RWPE2 (cell line): ENCODE data around the gene TAC3.
A peak's percentile ranks its signal among the peaks of the same experiment; 100 is the strongest.

Experiments
- ATAC-seq: fragments of 200-7000 bp; cut with Tn5 transposase; 3 replicates; pipeline ENCODE4 v1.9.1; 2021; ENCODE audit warnings: low read depth
- DNase-seq: peaks from one replicate; pipeline ENCODE4 v3.0.0-alpha.2; 2020; ENCODE audit warnings: low spot score
- H3K27ac ChIP-seq: fragments of 450-650 bp; 2 replicates; pipeline ENCODE4 v1.5.1; 2017; ENCODE audit warnings: mild to moderate bottlenecking; ENCODE audit not compliant: poor library complexity, severe bottlenecking
- H3K27me3 ChIP-seq: fragments of 250-450 bp; sonication (Bioruptor Pico); 2 replicates; pipeline ENCODE4 v1.5.1; 2021; ENCODE audit warnings: mild to moderate bottlenecking, moderate library complexity; ENCODE audit not compliant: insufficient read depth, poor library complexity, severe bottlenecking
- H3K36me3 ChIP-seq: fragments of 250-450 bp; sonication (Bioruptor Pico); 2 replicates; pipeline ENCODE4 v1.5.1; 2020; ENCODE audit warnings: low read depth, mild to moderate bottlenecking, moderate library complexity
- H3K4me1 ChIP-seq: fragments of 250-450 bp; sonication (Bioruptor Pico); 2 replicates; pipeline ENCODE4 v1.5.1; 2021; ENCODE audit warnings: mild to moderate bottlenecking, moderate library complexity; ENCODE audit not compliant: insufficient read depth, poor library complexity, severe bottlenecking
- H3K4me3 ChIP-seq: fragments of 250-450 bp; sonication (Bioruptor Pico); 2 replicates; pipeline ENCODE4 v1.5.1; 2021; ENCODE audit warnings: mild to moderate bottlenecking, moderate library complexity; ENCODE audit not compliant: severe bottlenecking
- H3K9me3 ChIP-seq: fragments of 250-450 bp; sonication (Bioruptor Pico); 2 replicates; pipeline ENCODE4 v1.5.1; 2021; ENCODE audit warnings: mild to moderate bottlenecking, moderate library complexity; ENCODE audit not compliant: severe bottlenecking
- TF ChIP-seq, protein P1 (sequence below): fragments of 450-650 bp; IDR thresholded peaks from one replicate; pipeline ENCODE4 v1.5.1; 2017; ENCODE audit warnings: mild to moderate bottlenecking, moderate library complexity; ENCODE audit not compliant: poor library complexity, severe bottlenecking

Gene TAC3

DNA sequence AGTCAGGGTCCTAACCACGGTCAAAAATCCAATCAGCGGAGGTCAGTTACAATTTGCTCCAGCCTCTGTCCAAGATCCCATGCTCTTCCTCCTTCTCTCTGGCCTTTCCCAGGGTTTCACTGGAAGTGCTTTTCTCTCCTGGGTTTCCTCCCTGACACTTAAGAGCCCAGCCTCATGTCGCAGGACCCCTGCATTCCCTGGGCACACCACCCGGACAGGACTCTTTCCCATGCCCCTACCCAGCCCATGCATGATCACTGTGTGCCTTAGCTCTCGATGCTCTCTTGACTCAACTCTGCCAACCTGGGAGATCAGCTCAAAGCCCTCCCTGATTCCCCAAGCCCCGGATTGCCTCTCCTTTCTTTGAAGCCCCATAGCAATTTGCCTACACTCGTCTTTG is 15.5 kb upstream of the TAC3 start:
- Histone ChIP-seq H3K4me1 (peaks cover 16% of the 10 kb centered on the region), H3K27ac (no peak overlapping the region), H3K9me3 (no peaks in the 10 kb centered on the region), H3K27me3 (no peaks in the 10 kb centered on the region), H3K4me3 (no peak overlapping the region), H3K36me3 (no peaks in the 10 kb centered on the region)
- TF ChIP-seq, protein P1, sequence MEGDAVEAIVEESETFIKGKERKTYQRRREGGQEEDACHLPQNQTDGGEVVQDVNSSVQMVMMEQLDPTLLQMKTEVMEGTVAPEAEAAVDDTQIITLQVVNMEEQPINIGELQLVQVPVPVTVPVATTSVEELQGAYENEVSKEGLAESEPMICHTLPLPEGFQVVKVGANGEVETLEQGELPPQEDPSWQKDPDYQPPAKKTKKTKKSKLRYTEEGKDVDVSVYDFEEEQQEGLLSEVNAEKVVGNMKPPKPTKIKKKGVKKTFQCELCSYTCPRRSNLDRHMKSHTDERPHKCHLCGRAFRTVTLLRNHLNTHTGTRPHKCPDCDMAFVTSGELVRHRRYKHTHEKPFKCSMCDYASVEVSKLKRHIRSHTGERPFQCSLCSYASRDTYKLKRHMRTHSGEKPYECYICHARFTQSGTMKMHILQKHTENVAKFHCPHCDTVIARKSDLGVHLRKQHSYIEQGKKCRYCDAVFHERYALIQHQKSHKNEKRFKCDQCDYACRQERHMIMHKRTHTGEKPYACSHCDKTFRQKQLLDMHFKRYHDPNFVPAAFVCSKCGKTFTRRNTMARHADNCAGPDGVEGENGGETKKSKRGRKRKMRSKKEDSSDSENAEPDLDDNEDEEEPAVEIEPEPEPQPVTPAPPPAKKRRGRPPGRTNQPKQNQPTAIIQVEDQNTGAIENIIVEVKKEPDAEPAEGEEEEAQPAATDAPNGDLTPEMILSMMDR: no peak
- DNase-seq (no peak), ATAC-seq (no peak)

DNA sequence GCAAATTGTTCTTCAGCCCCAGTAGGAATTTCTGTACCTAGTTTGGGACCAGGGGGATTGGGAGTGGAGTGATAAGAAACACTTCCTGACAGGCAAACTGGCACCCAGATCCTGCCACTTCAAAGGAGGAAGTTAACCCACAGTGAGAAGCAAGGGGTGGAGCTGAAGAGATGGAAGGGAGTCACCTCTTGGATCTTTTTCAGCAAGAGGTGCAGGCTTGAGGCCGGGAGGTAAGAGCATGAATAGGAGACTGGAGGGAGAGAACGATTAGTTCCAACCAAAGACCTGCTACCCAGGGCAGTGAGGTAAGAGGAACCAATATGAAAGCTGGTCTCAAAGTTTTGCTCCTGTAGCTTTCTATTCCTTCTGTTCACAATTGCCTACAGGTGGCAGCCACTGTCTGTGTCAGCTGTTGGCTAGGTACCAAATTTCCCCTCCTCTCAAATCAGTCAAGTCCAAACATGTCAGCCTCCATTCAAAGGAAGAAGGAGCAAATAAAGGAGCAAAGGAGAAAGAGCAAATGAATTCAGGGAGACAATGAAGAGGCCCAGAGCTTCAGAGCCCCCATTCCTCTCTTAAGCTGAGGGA is 14.9 kb upstream of the TAC3 start:
- H3K4me1 ChIP-seq: peaks cover 16% of the 10 kb centered on the region
- no peaks in the 10 kb centered on the region for H3K9me3 ChIP-seq
- no peaks in the 10 kb centered on the region for H3K27me3 ChIP-seq
- TF ChIP-seq, protein P1: peak; percentile 37
- ATAC-seq (peak; percentile 47), DNase-seq (no peak)
- H3K4me3 ChIP-seq: no peak overlapping the region
- H3K27ac ChIP-seq: no peak overlapping the region
- H3K36me3 ChIP-seq: no peaks in the 10 kb centered on the region

DNA sequence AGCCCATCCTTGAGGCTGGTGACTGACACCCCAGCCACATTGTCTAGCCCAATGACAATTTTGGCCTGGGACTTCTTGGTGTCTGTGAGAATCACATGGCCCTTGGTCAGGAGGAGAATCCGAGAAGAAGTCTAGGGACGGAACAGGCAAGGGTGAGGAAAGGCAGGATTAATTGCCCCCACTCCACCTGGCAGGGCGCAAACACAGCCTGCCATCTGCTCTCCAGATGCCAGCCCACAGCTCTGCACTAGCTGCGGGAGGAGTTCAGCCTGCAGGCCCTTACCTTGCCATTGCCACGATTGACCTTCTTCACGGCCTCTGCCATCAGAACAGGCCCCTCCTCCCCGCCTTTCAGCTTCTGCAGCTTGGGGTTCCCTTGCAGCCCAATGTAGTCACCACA is 13.1 kb upstream of the TAC3 start:
- no peaks in the 10 kb centered on the region for H3K36me3 ChIP-seq
- DNase-seq: no peak
- H3K27me3 ChIP-seq: no peaks in the 10 kb centered on the region
- no peak overlapping the region for H3K4me3 ChIP-seq
- peaks cover 16% of the 10 kb centered on the region for H3K4me1 ChIP-seq
- no peak overlapping the region for H3K27ac ChIP-seq
- H3K9me3 ChIP-seq: no peaks in the 10 kb centered on the region
- no peak for ATAC-seq
- TF ChIP-seq, protein P1: no peak

DNA sequence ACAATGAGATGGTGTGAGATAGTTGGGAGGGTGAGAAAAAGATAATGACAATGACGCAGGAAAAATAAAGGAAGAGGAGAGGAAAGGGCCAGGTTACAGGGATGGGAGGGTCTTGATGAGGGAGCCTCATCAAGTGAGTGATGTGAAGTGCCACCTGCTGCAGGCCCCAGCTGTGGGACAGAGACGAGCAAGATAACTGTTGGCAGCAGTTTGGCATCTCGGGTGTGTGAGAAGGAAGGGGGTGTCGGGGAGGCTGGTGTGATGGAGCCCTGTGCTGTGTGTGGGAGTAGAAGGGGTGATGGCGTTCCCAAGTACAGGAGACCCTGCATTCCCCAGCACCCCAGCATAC is 11.4 kb upstream of the TAC3 start:
- Histone ChIP-seq H3K4me1 (peaks cover 10% of the 10 kb centered on the region), H3K27me3 (no peaks in the 10 kb centered on the region), H3K27ac (no peak overlapping the region), H3K4me3 (no peak overlapping the region), H3K36me3 (no peaks in the 10 kb centered on the region), H3K9me3 (no peaks in the 10 kb centered on the region)
- ATAC-seq (no peak), DNase-seq (no peak)
- TF ChIP-seq, protein P1: no peak

DNA sequence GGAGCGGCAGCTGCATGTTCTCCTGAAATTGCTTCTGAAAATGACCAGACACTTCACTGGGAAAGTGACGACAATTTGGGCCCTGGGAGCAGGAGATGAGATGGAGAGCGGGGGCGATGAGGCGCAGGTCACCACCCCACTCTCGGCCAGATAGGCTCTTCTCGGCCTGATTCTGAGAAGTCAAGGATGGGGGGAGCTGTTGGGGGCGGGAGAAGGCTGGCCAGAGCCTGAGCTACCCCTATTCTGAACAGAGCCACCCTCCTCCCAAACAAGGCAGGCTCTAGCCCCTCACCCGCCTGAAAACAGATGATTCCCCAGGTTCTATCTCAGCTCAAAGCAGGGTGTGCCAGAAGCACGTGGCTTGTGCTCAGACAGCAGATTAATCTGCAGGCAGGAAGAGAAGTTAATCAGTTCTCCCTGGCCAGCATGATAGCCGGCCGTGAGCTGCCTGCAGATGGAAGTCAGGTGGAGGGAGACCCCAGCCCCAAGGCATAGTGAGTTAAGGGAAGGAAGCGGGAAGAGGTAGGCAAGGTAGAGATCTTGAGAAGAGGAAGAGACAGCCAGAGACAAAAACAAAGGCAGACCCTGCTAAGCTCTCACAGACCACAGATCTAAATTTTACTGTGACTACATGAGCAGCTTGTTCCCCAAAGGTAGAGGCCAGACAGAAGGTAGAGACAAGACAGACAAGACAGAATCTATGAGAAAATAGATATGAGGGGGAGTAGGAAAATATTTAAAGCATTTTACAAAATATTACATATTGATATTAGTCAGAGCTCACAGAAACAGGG is 10.9 kb upstream of the TAC3 start:
- TF ChIP-seq, protein P1: no peak

More for the DNA sequence above, 10.9 kb upstream of the TAC3 start:
- no peak for ATAC-seq
- Histone ChIP-seq H3K4me3 (no peak overlapping the region), H3K9me3 (no peaks in the 10 kb centered on the region), H3K27ac (no peak overlapping the region), H3K27me3 (no peaks in the 10 kb centered on the region), H3K36me3 (no peaks in the 10 kb centered on the region), H3K4me1 (peaks cover 9% of the 10 kb centered on the region)
- no peak for DNase-seq
